Muscle of back (tissue), 11 donors: ENCODE results near the gene FADS6. TPM values are rescaled to one million over a fixed set of nuclear protein-coding genes. Genes with fewer than 3 reads are reported as not detected.
"Not testable (repeated sequence)": the region's sequence is repeated elsewhere in the genome, so short reads cannot be mapped to it uniquely, and the experiment has no call there.

Source experiments
- DNase-seq, 3 donors: peaks; one replicate each; pipeline versions ENCODE4 v3.0.0 to v3.0.0-alpha.2; 2013
- polyA plus RNA-seq, 10 donors: library from polyadenylated mRNA; unstranded; fragments of 120-200 nt; gene quantifications; one replicate each; pipeline ENCODE4 v1.2.1, GENCODE V29; 2013; ENCODE audit not compliant: insufficient read length in 10 of 10

The FADS6 gene
- polyA plus RNA-seq, 10 donors = 0.24 to 0.84 TPM; not detected in 8

GRCh38 chr17:74870028-74870427, 23.4 kb downstream of the FADS6 start:
- DNase-seq = not testable (repeated sequence)

GRCh38 chr17:74868908-74869255, 24.6 kb downstream of the FADS6 start:
- no peak for DNase-seq

GRCh38 chr17:74868251-74868907, 25.1 kb downstream of the FADS6 start:
- DNase-seq = no peak

- DNase-seq = no peak
Observed at GRCh38 chr17:74866198-74866835, 27.1 kb downstream of the FADS6 start.

GRCh38 chr17:74865504-74866197, 27.8 kb downstream of the FADS6 start:
- no peak for DNase-seq

GRCh38 chr17:74864866-74865395, 28.5 kb downstream of the FADS6 start:
- DNase-seq = peak; percentile 48 to 86 (median 82)

GRCh38 chr17:74864297-74864865, 29.1 kb downstream of the FADS6 start:
- no peak for DNase-seq

- no peak for DNase-seq
Observed at GRCh38 chr17:74863420-74864296, 29.8 kb downstream of the FADS6 start.

- DNase-seq = no peak
Observed at GRCh38 chr17:74862919-74863318, 30.5 kb downstream of the FADS6 start.

- peak in 2 of 3 donors; percentile 66 to 75 for DNase-seq
Observed at GRCh38 chr17:74862108-74862901, 31.1 kb downstream of the FADS6 start.

- no peak for DNase-seq
Observed at GRCh38 chr17:74861662-74862107, 31.7 kb downstream of the FADS6 start.

- peak in 1 of 3 donors; percentile 46 for DNase-seq
Observed at GRCh38 chr17:74860872-74861661, 32.4 kb downstream of the FADS6 start.

GRCh38 chr17:74860229-74860871, 33.1 kb downstream of the FADS6 start:
- DNase-seq = peak in 1 of 3 donors; percentile 45

GRCh38 chr17:74859459-74860228, 33.8 kb downstream of the FADS6 start, which contains the start of gene GRIN2C:
Gene GRIN2C (minus strand): TSS chr17:74859885. CDS start chr17:74855092, 4,793 bp downstream.
- no peak for DNase-seq

GRCh38 chr17:74858672-74859458, 34.6 kb downstream of the FADS6 start:
- DNase-seq = no peak

- DNase-seq = no peak
Observed at GRCh38 chr17:74857191-74857590, 36.2 kb downstream of the FADS6 start.

GRCh38 chr17:74856112-74856511, 37.3 kb downstream of the FADS6 start:
- DNase-seq = no peak
